ENCODE results near the gene SFMBT2.

The SFMBT2 gene

DNA sequence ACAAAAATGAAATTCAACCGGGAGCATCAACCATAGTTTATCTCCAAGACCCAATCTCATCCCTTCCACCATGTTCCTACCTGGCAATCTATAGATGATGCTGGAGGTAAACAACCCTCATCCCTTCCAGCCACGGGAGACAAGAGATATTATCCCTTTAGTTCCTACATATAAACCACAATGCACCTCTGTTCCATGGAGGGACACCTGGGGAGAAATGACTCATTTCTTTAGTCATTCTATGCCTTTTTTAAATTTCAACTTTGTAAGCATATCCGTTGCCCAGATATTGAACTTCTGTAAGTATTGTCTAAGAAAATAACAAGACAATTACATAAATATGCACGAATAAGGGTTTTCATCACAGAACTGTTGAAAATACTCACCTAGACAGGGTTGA lies 15.5 kb upstream of the SFMBT2 start:
- in situ Hi-C loops (cut with HindIII; ENCODE audit: low sequenced_read_pairs) = no loop called here

DNA sequence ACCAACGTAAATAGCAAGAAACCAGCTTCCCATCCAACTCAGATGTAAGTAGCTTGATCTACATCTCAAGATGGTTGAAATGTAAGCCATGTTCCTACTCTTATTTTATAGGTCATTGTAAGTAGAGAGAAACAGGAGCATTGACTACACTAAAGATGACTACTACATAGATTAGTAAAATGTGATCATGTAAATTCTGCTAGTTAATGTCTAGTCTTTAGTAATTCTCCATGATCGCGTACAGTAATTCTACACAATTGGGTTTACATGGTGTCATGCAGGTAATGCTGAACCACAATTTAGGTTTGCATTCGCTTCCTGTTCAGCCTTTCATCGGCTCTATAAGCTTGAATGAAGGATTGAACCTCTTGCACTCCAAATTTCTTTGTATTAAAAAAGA lies 14.9 kb upstream of the SFMBT2 start:
- in situ Hi-C loops (cut with HindIII; ENCODE audit: low sequenced_read_pairs) = no loop called here

DNA sequence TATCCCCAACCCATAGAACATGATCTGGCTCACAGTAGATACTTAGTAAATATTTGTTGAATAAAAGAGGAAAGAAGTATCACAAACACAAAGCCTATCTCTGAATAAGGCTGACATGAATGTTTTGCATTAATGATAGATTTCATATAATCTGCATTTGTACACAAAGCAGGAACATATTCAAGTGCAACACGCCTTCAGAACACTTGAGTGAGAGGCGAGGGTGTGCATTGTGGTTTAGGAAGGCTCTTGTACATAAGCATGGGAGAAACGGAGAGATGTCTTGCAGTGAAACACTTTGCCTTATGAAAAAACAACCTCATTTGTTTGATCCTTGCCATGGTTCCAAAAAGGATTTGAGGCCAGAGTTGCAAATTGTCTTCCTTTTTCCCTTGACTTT lies 14.1 kb upstream of the SFMBT2 start:
- in situ Hi-C loops (cut with HindIII; ENCODE audit: low sequenced_read_pairs) = no loop called here

- in situ Hi-C loops (cut with HindIII; ENCODE audit: low sequenced_read_pairs) = no loop called here
Measured at GRCh38 chr10:7424315-7424714, 13.5 kb upstream of the SFMBT2 start.

- in situ Hi-C loops (cut with HindIII; ENCODE audit: low sequenced_read_pairs) = no loop called here
Measured at GRCh38 chr10:7423521-7423920, 12.7 kb upstream of the SFMBT2 start.

- in situ Hi-C loops (cut with HindIII; ENCODE audit: low sequenced_read_pairs) = no loop called here
Measured at GRCh38 chr10:7421526-7421925, 10.7 kb upstream of the SFMBT2 start.

DNA sequence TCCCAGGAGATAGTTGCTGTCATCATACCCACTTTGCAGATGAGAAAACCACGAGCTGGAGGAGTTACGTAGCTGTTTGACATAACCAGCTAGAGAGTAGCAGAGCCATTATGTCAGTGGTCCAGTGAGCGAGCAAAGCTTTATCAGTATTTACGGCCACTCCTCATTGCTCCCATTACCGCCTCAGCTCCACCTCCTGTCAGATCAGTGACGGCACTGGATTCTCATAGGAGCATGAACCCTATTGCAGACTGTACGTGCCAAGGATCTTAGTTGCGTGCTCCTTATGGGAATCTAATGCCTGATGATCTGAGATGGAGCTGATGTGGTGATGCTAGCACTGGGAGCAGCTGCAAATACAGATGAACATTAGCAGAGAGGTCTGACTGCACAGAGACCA lies 9.2 kb upstream of the SFMBT2 start:
- in situ Hi-C loops (cut with HindIII; ENCODE audit: low sequenced_read_pairs) = no loop called here

DNA sequence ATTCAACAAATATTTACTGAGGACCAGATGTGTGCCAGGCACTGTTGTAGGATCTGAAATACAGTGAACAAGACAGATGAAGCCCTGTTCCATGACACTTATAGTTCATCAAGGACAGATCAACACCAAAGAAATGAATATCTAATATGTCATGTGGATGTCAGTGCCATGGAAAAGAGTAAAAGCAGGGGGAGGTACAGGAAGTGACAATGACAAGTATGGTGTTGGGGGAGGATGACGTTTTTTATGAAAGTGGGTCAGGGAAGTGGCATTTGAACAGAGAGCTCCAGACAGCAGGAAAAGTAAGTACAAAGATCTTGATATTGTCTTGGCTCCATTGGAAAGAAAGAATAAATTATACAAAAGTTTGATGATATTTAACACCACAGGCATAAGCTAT lies 7.0 kb upstream of the SFMBT2 start:
- in situ Hi-C loops (cut with HindIII; ENCODE audit: low sequenced_read_pairs) = no loop called here

GRCh38 chr10:7417103-7417623 lies 6.3 kb upstream of the SFMBT2 start:
- in situ Hi-C loops (cut with HindIII; ENCODE audit: low sequenced_read_pairs) = no loop called here

GRCh38 chr10:7414766-7415165 lies 3.9 kb upstream of the SFMBT2 start:
- in situ Hi-C loops (cut with HindIII; ENCODE audit: low sequenced_read_pairs) = no loop called here

GRCh38 chr10:7412928-7413282 lies 2.1 kb upstream of the SFMBT2 start:
- in situ Hi-C loops (cut with HindIII; ENCODE audit: low sequenced_read_pairs) = no loop called here

DNA sequence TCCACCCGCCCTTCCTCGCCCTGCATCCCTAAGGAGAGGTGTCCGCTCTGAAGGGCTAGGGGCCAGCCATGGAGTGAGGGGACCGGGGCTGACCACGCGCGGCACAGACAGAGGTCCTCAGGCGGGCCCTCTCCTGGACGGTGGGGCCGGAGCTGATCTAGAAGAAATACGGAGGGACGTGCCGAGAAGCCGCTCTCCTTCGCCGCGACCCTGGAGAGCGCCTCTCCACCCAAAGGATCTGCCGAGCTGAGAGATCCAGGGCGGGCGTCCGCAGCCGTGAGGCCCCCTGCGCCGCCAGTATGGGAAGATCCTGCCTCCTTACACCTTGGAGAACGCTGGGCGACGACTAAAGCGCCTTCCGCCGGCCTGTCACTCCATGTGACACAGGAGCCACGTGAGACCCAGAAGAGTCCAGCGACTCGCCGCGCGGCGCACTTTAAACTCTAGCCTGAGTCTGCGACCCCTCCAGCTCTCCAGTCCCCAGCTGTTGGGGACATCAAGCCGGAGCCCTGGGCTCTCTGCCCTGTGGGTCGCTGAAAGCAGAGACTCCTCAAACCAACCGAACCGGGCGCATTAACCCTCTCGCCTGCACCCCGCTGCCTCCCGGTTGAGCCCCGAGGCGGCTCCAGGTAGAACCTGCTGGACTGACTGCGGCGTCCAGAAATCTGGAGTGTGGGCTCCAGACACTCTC lies 1.5 kb upstream of the SFMBT2 start:
- in situ Hi-C loops (cut with HindIII; ENCODE audit: low sequenced_read_pairs) = no loop called here

DNA sequence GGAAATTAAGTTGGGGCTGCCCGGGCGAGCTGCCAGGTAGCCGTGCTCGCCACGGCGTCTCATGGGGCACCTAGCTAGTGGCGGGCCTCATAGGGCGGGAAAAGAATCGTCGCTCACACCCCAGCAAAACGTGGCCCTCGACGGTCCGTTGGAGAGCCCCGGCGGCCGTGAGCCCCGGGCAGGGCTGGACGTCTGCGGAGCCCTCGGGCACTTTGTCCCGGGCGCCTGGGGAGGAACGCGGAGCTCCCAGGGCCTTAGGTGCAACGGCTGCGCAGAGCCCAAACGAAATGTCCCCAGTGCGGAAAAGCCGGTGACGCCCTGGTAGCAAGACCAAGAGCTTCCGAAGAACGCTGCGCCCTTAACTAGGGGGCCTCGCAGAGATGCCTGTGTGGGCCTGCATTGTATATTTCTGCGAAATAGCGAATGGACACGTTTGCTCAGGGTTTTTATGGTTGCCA lies 866 bp upstream of the SFMBT2 start:
- in situ Hi-C loops (cut with HindIII; ENCODE audit: low sequenced_read_pairs) = no loop called here

DNA sequence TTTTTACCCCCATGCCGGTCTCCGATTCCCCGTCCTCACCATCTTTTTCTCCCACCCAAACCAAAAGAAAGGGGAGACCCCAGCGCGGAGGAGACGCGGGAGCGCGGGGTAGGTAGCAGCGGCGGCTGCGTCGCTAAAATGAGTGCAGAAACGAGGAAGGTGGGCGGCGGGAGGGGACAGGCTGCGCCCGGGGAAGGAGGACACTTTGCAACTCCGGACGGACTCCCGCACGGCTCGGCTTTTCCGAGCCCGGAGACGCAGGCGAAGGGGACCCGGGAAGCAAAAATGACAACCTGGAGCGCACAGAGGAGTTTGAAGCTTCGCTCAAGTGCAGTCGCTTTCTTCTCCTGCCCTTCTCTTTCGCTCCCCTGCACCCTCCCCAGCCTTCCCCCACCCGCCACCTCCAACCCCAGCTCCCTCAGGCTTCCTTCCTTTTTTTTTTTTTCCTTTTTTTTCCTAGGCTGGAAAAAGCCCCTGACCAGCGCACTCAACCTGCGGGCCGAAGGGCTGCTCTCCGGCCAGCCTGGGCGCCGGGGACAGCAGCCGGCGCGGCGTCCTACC lies 453 bp downstream of the SFMBT2 start:
- in situ Hi-C loops (cut with HindIII; ENCODE audit: low sequenced_read_pairs) = no loop called here

DNA sequence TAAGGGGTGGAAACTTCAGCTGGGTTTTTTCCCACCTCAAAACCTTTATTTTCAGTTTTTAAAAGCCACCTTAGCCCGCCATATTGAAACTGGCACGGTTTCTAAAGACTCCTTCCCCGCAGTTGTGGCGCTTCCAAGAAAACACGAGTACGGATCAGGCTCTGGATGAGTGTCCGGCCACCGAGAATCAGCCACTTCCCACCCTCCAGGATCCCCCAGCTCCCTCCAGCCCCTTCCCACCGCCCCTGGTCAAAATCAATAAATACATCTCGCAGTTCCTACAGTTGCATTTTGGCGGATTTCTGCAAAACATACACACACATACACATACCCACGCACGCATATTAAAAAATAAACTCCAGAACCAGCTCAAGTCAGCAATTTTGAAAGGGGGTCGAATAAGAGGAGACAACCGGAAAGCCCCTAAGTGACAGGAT lies 1.1 kb downstream of the SFMBT2 start:
- in situ Hi-C loops (cut with HindIII; ENCODE audit: low sequenced_read_pairs) = no loop called here

DNA sequence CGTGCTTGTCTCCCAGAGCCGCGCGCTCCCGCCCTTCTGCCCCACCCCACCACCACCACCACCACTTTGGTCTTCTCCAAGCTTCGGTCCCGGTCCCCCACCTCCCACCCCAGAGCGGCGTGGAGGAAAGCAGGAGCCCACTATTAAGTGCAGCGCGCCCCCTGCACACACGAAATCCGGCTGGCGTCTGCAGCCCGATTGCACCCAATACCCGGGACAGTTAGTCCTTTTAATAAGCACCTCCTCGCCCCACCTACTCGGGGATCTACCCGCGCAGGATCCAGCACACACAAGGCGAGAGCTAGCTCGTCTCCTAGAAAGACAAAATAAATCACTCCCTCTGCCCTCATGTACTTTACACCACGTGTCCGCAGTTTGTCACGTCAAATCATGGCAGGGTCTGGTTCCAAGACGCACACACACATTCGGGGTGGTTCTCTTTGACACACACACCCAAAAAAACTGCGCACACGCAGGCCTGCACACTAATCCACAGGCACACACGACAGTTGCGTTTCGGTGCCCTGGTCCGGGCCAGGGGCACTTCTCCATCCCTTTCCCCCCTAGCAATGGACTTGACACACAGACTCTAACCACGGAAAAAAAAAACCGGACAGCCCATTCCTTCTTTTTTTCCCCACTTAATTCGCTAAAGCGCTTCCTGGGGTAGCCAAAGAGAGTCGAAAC lies 1.6 kb downstream of the SFMBT2 start:
- in situ Hi-C loops (cut with HindIII; ENCODE audit: low sequenced_read_pairs) = no loop called here

DNA sequence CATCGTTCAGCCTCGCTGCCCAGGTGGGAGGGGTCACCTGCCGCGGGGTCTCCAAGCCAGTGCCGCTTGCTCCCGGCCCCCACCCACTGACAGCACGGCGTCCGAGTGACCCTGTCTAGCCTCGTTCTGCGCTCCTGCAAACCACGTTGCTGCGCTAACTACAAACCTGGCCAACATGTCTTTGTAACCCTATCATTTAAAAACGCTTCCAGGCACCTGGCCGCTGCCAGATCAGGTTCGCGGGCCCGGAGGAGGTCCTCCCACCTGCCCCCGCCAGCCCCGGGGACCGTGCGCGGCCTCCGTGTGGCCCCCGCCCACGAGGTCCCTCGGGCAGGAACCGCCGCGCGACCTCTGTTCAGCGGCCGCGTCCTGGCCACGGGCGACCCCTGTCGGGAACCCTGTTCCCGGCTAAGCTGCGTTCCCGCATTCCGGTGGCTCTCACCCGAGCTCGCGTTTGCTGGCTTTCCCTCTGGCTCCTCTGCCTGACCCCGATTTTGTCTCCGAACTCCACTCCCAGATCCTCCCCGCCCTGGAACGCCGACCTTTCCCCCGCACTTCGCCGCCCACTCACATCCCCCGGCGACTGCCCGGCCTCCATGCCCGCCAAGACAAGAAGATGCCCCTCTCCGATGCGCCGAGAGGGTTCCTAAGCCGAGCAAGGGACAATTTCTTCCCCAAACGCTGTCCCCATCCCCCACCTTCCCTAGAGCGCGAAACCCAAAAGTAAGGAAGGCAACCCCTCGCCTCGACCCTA lies 2.4 kb downstream of the SFMBT2 start:
- in situ Hi-C loops (cut with HindIII; ENCODE audit: low sequenced_read_pairs) = no loop called here

GRCh38 chr10:7407368-7408290 lies 3.2 kb downstream of the SFMBT2 start:
- in situ Hi-C loops (cut with HindIII; ENCODE audit: low sequenced_read_pairs) = no loop called here

GRCh38 chr10:7406712-7407333 lies 4.0 kb downstream of the SFMBT2 start:
- in situ Hi-C loops (cut with HindIII; ENCODE audit: low sequenced_read_pairs) = no loop called here

DNA sequence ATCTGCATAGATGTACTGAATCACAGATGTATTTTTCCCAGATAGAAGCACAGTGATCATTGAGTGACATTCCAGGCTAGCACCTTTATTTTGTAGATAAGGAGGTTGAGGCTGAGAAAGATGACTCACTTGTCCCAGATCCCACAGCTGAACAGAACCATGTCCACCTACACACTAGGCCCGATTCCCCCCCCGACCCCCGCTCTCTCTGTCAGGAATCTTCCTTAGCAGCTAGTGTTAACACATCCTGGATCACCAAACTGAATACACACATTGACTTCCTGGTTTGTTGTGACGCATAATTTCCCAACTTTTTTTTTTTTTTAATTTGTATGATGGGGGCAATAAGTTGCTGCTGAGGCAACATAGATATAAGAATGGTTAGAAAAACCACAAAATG lies 5.2 kb downstream of the SFMBT2 start:
- in situ Hi-C loops (cut with HindIII; ENCODE audit: low sequenced_read_pairs) = no loop called here

Measured in endothelial cell of hepatic sinusoid (primary cell).